Pancreas (tissue), 10 donors: ENCODE results near the gene SMIM35. TPM values are rescaled to one million over a fixed set of nuclear protein-coding genes. Genes with fewer than 3 reads are reported as not detected.

Experiments used
- ATAC-seq, 4 donors: fragments of 200-7000 bp; cut with Tn5 transposase; one replicate each; pipeline versions ENCODE4 v1.8.0 to v1.9.1; 2020; ENCODE audit warnings: mild to moderate bottlenecking in 4 of 4, moderate library complexity in 4 of 4
- DNase-seq, 6 donors: peaks; one replicate each; pipeline ENCODE4 v3.0.0-alpha.2; 2020
- FAIRE-seq: peaks from 2 replicates; lab custom pipeline; 2012; peaks lifted over from hg19 to GRCh38; lab: Jason Lieb, UNC
- H3K27ac ChIP-seq, 4 donors: fragments of 200-600 bp; sonication (generic); 1 replicate in 3 of 4; 2 replicates in 1 of 4; pipeline versions ENCODE4 v1.5.0 to v1.8.0; 2020
- H3K27me3 ChIP-seq, 4 donors: fragments of 200-600 bp; one replicate each; pipeline ENCODE4 v1.8.0; 2021
- H3K36me3 ChIP-seq, 3 donors: fragments of 200-600 bp; sonication (generic) in 1 of 3; one replicate each; pipeline versions ENCODE4 v1.5.0 to v1.8.0; 2020 to 2021
- H3K4me1 ChIP-seq, 3 donors: fragments of 200-600 bp; one replicate each; pipeline ENCODE4 v1.8.0; 2021
- H3K4me3 ChIP-seq, 4 donors: fragments of 200-600 bp; sonication (generic) in 2 of 4; one replicate each; pipeline versions ENCODE4 v1.5.0 to v1.8.0; 2020 to 2021
- H3K9me3 ChIP-seq, 4 donors: fragments of 200-600 bp; one replicate each; pipeline ENCODE4 v1.8.0; 2021
- WGBS, 2 donors: extraction: QIAGEN DNeasy Blood & Tissue Kit; methylation state at CpG; one replicate each; pipeline ENCODE4 v1.1.7; 2013; 5-methylcytosine and 5-hydroxymethylcytosine counted together
- intact Hi-C, 3 donors: fragments of 100-400 bp; cut with DNase I; formaldehyde crosslinking; loops; one replicate each; pipeline versions ENCODE4 v1.11.1 to v1.14.2; 2022
- polyA plus RNA-seq, 2 donors: library from polyadenylated mRNA; stranded (reverse); fragments of 200-250 nt; gene quantifications; one replicate each; pipeline ENCODE4 v1.2.3, GENCODE V29; 2013
- total RNA-seq, 6 donors: library from RNA; stranded (reverse); fragmentation: NEBNext Ultra II Directional in 4 of 6; extraction: Animal tissue kit (Norgen Biotek cat#: 25700) in 4 of 6; gene quantifications; one replicate each; pipeline versions ENCODE4 v1.2.1 to v1.2.4, GENCODE V29; 2021 to 2023
- TF ChIP-seq, protein P1 (sequence below), 4 donors: fragments of 200-600 bp; sonication (generic) in 3 of 4; IDR thresholded peaks; one replicate each; pipeline versions ENCODE4 v1.5.0 to v1.8.0; 2021; ENCODE audit warnings: antibody characterized with exemption in 4 of 4
- donor health status: healthy with polysubstance abuse.
- donor health status: DM: no; HTN: no; CAD: no; lungs with moderate emphysema.
- donor health status: DM: no; HTN: no; CAD: no.
- donor health status: control.
- donor health status: control.
- donor health status: Bipolar disorder and iron deficiency.
- donor health status: DM: yes; HTN: yes; CAD: no.
- donor health status: DM: no; HTN: no; CAD: no.
- donor health status: DM: no; HTN: no; CAD: no.
- donor health status: DM: yes; HTN: yes; CAD: no.

SMIM35 gene
- total and polyA plus RNA-seq, 8 donors, result 0.02 TPM; not detected in 7

DNA sequence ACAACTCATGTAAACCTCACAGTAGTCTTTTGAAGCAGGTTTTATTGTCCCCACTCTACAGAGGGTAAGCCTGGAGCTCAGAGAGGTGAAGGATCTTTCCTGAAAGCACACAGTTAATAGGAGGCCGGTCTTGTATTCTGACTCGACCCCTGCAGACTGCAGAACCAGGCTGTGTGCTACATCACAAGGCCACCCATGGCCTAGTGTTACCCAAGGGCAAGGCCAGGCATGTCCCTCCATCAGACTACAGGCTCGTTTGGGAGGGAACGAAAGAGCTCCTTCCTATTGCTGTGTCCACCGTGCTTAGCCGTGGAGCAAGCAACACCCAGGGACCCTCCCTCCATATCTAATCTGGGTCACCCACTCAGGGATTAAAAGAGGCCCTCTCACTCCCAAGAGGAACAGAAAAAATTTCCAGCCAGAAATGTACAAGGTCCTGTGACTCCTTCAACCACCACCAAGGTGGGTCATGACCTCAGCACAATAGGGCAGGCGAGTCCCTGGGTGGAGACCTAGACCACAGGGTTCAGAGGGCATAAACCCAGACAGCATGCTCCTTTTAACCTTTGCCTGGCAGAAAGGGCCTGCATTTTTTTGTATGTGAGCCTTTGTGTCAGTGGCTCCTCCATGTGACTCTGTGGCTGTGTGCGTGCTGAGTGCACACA is 6.3 kb upstream of the SMIM35 start:
- Histone ChIP-seq H3K4me1 (no peaks in the 10 kb centered on the region), H3K36me3 (no peaks in the 10 kb centered on the region), H3K27ac (no peak overlapping the region), H3K9me3 (no peaks in the 10 kb centered on the region), H3K27me3 (no peaks in the 10 kb centered on the region), H3K4me3 (no peak overlapping the region)
- 76% methylated on average over 8 of the region's 8 CpGs for WGBS, 2 donors
- no peak for ATAC-seq
- TF ChIP-seq, protein P1, sequence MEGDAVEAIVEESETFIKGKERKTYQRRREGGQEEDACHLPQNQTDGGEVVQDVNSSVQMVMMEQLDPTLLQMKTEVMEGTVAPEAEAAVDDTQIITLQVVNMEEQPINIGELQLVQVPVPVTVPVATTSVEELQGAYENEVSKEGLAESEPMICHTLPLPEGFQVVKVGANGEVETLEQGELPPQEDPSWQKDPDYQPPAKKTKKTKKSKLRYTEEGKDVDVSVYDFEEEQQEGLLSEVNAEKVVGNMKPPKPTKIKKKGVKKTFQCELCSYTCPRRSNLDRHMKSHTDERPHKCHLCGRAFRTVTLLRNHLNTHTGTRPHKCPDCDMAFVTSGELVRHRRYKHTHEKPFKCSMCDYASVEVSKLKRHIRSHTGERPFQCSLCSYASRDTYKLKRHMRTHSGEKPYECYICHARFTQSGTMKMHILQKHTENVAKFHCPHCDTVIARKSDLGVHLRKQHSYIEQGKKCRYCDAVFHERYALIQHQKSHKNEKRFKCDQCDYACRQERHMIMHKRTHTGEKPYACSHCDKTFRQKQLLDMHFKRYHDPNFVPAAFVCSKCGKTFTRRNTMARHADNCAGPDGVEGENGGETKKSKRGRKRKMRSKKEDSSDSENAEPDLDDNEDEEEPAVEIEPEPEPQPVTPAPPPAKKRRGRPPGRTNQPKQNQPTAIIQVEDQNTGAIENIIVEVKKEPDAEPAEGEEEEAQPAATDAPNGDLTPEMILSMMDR (IDR thresholded peaks at IDR 0.05), result no peak
- FAIRE-seq, result no peak
- DNase-seq, result no peak
- intact Hi-C loops, result no loop called here

DNA sequence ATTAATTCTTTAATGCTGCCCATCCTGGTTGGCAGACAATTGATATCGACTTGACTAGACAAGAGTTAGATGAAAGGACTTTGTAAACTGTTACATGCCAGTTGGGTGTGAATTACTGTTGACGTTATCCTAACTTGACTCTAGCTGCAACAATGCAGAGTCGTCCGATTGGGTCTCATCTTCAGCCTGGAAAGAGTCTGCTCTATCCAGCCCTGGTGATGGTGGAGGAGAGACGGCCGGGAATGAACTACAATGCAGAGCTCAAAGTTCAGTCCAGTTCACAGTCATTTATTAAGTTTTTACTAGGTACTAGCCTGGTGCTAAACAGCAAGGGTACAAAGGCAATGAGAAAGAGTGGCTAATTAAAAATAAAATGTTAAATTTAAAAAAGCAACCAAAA is 4.9 kb upstream of the SMIM35 start:
- DNase-seq (no peak), ATAC-seq (no peak), FAIRE-seq (no peak)
- H3K36me3 ChIP-seq, result no peaks in the 10 kb centered on the region
- no peak overlapping the region for H3K27ac ChIP-seq
- H3K27me3 ChIP-seq, result no peaks in the 10 kb centered on the region
- TF ChIP-seq, protein P1 (IDR thresholded peaks at IDR 0.05), result no peak
- 52 to 57% methylated on average over 6 of the region's 6 CpGs for WGBS, 2 donors
- intact Hi-C loops, result no loop called here
- no peaks in the 10 kb centered on the region for H3K4me1 ChIP-seq
- no peaks in the 10 kb centered on the region for H3K9me3 ChIP-seq
- H3K4me3 ChIP-seq, result no peak overlapping the region

DNA sequence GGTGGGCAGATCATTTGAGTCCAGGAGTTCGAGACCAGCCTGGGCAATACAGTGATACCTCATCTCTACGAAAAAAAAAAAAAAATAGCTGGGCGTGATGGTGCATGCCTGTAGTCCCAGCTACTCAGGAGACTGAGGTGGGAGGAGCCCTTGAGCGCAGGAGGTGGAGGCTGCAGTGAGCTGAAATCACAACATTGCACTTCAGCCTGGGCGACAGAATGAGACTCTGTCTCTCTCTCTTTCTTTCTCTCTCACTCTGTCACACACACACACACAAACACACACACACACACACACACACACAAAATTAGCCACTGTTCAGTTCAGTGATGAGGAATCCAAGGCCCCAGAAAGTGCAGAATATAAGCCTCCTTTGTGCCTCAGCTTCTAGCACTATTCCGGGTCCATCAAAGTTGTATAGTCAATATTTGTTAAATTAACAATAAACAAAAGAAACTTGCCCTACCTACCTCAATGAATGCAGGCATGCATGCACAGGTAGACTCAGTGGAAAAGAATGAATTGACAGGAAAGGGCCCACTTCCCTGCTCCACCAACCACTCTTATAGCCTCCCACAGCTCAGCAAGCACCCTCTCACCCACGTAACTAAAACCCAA is 3.9 kb upstream of the SMIM35 start:
- FAIRE-seq, result no peak
- Histone ChIP-seq H3K36me3 (no peaks in the 10 kb centered on the region), H3K4me3 (no peak overlapping the region), H3K27ac (no peak overlapping the region), H3K27me3 (no peaks in the 10 kb centered on the region), H3K4me1 (no peaks in the 10 kb centered on the region), H3K9me3 (no peaks in the 10 kb centered on the region)
- TF ChIP-seq, protein P1 (IDR thresholded peaks at IDR 0.05), result no peak
- DNase-seq, result no peak
- WGBS, 2 donors, result 79 to 86% methylated on average over 6 to 7 of the region's 7 CpGs
- intact Hi-C loops, result no loop called here
- ATAC-seq, result no peak

DNA sequence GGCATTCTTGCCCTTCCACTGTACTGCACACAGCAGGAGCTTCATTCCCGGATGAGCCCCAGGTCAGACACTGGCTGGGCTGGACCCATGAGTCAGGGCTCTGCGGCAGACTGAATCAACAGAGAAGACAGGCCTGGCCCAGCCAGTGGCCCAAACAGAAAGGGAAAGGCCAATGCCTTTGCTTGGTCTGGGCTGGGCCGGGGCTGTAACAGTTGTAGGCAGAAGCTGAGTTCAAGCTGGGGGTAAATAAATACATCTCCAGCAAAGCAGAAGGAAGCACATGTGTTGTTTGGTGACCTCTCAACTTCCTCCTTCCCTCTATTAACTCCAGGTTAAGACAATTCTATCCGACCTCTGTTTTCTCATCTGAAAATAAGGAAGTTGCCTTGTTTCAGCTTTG is 1.8 kb upstream of the SMIM35 start:
- TF ChIP-seq, protein P1 (IDR thresholded peaks at IDR 0.05), result no peak

DNA sequence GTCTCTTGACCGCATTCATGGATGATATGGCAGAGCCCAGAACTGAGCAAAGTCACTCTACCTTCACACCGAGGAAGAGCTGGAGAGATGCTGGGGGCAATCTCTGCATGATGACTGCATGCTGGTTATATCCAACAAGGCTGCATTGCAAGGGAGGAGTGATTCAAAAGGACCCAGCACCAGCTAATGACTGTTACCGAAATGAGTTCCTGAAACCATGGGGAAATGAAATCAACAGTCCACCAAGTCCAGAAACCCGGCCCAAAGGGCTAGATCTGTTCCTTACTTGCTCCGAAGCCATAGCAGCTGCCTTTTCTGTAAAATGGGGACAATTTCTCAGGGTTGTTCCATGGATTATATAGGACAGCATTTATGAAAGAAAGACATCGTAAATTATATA is 1.2 kb upstream of the SMIM35 start:
- no peaks in the 10 kb centered on the region for H3K4me1 ChIP-seq
- ATAC-seq (no peak), FAIRE-seq (no peak), DNase-seq (no peak)
- WGBS, 2 donors, result 81 to 86% methylated on average over 6 of the region's 6 CpGs
- H3K4me3 ChIP-seq, result no peak overlapping the region
- H3K9me3 ChIP-seq, result no peaks in the 10 kb centered on the region
- TF ChIP-seq, protein P1 (IDR thresholded peaks at IDR 0.05), result no peak
- H3K36me3 ChIP-seq, result no peaks in the 10 kb centered on the region
- intact Hi-C loops, result no loop called here
- no peak overlapping the region for H3K27ac ChIP-seq
- H3K27me3 ChIP-seq, result no peaks in the 10 kb centered on the region

More for the DNA sequence above, 1.8 kb upstream of the SMIM35 start:
- no peak overlapping the region for H3K4me3 ChIP-seq
- no peaks in the 10 kb centered on the region for H3K9me3 ChIP-seq
- no peaks in the 10 kb centered on the region for H3K27me3 ChIP-seq
- FAIRE-seq, result no peak
- intact Hi-C loops, result no loop called here
- no peak overlapping the region for H3K27ac ChIP-seq
- no peaks in the 10 kb centered on the region for H3K36me3 ChIP-seq
- no peaks in the 10 kb centered on the region for H3K4me1 ChIP-seq
- ATAC-seq, result peak in 3 of 4 donors; percentile 69 to 84 (median 72)
- 68 to 70% methylated on average over 4 of the region's 4 CpGs for WGBS, 2 donors
- DNase-seq, result no peak
